Right kidney (tissue), 9 donors: ENCODE data around the gene PKNOX1.
"Not testable (repeated sequence)": the region's sequence is repeated elsewhere in the genome, so short reads cannot be mapped to it uniquely, and the experiment has no call there.

Source experiments
- DNase-seq: peaks from one replicate; pipeline ENCODE4 v3.0.0-alpha.2; 2016
- long read RNA-seq, 8 donors: transcript quantifications; one replicate each; lab custom pipeline, GENCODE V29; 2026

Gene PKNOX1, protein sequence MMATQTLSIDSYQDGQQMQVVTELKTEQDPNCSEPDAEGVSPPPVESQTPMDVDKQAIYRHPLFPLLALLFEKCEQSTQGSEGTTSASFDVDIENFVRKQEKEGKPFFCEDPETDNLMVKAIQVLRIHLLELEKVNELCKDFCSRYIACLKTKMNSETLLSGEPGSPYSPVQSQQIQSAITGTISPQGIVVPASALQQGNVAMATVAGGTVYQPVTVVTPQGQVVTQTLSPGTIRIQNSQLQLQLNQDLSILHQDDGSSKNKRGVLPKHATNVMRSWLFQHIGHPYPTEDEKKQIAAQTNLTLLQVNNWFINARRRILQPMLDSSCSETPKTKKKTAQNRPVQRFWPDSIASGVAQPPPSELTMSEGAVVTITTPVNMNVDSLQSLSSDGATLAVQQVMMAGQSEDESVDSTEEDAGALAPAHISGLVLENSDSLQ
- long read RNA-seq, donor 1, full-length matches to known transcripts, result 7 of 286 reads
- long read RNA-seq, donor 1, partial matches to known transcripts, result 109 of 286 reads
- long read RNA-seq, donor 1, other reads (novel, unspliced or antisense), result 170 of 286 reads
- long read RNA-seq, donor 2, full-length matches to known transcripts, result 3 of 8 reads
- long read RNA-seq, donor 2, partial matches to known transcripts, result 5 of 8 reads
- long read RNA-seq, donor 2, other reads (novel, unspliced or antisense), result 0 of 8 reads
- long read RNA-seq, donor 3, full-length matches to known transcripts, result 3 of 86 reads
- long read RNA-seq, donor 3, partial matches to known transcripts, result 24 of 86 reads
- long read RNA-seq, donor 3, other reads (novel, unspliced or antisense), result 59 of 86 reads
- long read RNA-seq, donor 4, full-length matches to known transcripts, result 5 of 160 reads
- long read RNA-seq, donor 4, partial matches to known transcripts, result 54 of 160 reads
- long read RNA-seq, donor 4, other reads (novel, unspliced or antisense), result 101 of 160 reads
- long read RNA-seq, donor 5, full-length matches to known transcripts, result 10 of 10 reads
- long read RNA-seq, donor 5, partial matches to known transcripts, result 0 of 10 reads
- long read RNA-seq, donor 5, other reads (novel, unspliced or antisense), result 0 of 10 reads
- long read RNA-seq, donor 6, full-length matches to known transcripts, result 3 of 138 reads
- long read RNA-seq, donor 6, partial matches to known transcripts, result 39 of 138 reads
- long read RNA-seq, donor 6, other reads (novel, unspliced or antisense), result 96 of 138 reads
- long read RNA-seq, donor 7, full-length matches to known transcripts, result 6 of 6 reads
- long read RNA-seq, donor 7, partial matches to known transcripts, result 0 of 6 reads
- long read RNA-seq, donor 7, other reads (novel, unspliced or antisense), result 0 of 6 reads
- long read RNA-seq, donor 8, full-length matches to known transcripts, result 7 of 179 reads
- long read RNA-seq, donor 8, partial matches to known transcripts, result 43 of 179 reads
- long read RNA-seq, donor 8, other reads (novel, unspliced or antisense), result 129 of 179 reads

DNA sequence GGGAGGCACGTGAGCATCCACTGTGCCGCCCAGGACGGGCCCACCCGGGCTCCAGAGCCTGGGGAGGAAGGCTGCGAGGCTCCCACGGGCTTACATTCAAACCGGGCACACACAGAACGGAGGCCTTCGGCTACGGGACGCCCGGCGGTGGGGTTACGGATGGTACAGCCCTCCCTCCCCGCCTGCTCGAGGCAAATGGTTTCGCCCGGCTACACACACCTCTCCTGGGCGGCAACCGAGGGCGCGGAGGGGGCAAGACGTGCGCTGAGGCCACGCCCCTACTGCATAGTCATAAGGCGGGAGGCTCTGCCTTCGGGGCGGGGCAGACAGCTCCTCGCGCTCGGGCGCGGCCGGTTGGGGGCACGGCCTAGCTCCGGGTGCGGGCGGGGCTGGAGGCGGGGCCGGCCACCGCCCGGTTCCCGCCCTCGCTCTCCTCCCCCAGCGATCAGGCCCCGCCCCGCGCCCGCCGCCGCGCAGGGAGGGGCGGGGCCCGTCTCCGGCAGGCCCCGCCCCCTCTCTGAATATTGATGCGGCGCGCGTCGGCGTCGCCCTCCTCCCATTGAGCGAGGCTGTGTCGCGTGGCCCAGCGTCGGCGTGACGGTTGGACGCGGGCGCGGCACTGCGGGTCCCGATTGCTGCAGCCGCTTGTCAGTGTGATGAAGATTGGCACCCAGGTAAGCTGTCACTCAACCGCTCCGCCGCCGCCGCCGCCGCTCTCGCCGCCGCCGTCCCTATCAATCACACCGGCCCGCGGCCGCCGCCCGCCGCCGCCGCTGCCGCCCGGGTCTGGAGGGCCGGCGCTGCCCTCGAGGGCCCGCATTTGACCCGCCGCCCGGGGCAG is at the start of gene PKNOX1:
Gene PKNOX1, plus strand, starts transcription at position 572 of the 841 bp plus-strand sequence. CDS start 29,820 bp downstream, outside the sequence.
- peak; percentile 96 for DNase-seq

DNA sequence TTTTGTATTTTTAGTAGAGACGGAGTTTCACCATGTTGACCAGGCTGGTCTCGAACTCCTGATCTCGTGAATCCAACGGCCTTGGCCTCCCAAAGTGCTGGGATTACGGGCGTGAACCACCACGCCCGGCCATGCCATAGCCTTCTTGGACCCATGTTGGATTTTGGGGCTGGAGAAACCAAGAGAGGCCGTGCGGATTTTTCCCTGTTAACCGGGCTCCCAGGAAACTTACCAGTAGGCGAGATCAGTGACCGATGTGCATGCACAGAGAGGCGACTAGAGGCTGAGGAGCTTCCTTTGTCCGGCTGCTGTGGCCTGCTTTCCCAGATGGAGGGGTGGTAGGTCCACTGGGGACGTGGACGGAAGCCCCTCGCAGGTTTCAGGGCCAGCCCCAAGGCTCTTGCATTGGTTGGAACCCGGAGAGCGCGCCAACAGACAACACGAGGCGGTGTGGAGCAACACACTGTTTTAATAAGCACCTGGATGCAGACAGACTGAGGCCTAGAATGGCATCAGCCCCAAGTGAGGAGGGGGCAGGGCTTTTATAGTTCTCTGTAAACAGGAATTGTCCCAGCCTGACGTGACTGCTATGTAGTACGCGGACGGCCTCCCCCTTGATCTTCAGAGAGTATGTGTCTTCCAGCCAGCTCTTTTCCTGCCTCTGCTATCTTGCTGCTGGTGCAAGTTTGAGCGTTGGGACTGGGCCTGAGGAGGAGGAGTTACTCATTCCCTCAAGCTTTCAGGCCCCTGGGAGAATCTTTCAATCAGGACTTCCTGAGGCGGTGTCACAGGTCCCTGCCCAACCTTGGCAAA is 49.0 kb upstream of the PKNOX1 start, which contains the start of gene ERVH48-1:
Gene ERVH48-1, minus strand, starts transcription at position 517 of the 813 bp plus-strand sequence. CDS start 6,624 bp downstream, outside the sequence.
- no peak for DNase-seq

DNA sequence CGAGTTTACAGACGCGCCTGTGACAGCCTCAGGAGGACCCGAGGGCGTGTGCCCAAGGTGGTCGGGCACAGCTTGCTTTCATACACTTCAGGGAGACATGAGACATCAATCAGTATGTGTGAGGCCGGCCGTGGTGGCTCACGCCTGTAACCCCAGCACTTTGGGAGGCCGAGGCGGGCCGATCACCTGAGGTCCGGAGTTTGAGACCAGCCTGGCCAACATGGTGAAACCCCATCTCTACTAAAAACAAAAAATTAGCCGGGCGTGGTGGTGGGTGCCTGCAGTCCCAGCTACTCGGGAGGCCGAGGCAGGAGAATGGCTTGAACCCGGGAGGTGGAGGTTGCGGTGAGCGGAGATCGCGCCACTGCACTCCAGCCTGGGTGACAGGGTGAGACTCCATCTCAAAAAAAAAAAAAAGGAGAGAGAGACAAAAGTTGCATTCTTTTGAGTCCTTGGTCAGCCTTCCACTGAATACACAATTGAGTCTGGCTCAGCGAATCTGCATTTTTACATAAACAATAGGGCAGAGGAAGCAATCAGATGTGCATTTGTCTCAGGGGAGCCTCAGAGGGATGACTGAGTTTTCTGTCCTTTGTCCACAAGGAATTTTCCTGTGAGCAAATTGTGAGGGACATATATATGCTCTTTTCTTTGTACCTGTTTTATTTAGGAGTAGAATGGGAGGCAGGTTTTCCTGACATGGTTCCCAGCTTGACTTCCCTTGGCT is 46.7 kb upstream of the PKNOX1 start:
- DNase-seq, result not testable (repeated sequence)

DNA sequence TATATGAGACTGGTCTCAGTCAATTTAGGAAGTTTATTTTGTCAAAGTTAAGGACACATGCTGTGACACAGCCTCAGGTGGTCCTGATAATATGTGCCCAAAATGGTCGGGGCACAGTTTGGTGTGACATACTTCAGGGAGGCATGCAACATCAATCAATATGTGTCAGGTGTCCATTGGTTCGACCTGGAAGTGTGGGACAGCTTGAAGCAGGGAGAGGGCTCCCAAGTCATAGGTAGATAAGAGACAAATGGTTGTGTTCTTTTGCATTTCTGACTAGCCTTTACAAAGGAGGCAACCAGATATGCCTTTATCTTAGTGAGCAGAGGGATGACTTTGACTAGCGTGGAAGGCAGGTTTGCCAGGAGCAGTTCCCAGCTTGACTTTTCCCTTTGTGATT is 44.4 kb upstream of the PKNOX1 start:
- DNase-seq, result no peak

DNA sequence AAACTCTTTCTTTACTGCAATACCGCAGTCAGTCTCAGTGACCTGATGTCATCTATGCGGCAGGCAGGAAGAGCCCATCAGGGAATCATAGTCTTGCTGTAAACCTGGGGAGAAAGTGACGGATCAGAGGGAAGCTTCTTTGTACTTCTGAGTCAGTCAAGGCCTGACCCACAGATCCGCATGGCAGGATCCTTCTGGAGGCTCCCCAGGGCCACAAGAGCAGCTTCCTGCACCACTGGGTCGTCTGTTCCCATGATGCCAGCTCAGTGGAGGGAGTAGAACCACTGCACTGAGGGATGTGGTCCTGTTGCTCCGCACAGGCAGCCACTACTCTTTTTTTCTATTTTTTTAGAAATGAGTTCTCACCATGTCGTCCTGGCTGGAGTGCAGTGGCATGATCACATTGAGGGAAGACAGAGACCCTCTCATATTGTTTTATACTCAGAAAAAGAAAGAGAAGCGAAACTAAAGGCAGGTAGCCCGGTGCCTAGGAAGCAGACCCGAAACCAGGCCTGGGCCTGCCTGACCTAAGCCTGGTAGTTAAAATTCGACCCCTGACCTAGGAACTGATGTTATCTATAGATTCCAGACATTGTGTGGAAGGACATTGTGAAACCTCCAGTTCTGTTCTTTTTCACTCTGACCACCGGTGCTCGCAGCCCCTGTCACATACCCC is 42.7 kb upstream of the PKNOX1 start:
- no peak for DNase-seq

DNA sequence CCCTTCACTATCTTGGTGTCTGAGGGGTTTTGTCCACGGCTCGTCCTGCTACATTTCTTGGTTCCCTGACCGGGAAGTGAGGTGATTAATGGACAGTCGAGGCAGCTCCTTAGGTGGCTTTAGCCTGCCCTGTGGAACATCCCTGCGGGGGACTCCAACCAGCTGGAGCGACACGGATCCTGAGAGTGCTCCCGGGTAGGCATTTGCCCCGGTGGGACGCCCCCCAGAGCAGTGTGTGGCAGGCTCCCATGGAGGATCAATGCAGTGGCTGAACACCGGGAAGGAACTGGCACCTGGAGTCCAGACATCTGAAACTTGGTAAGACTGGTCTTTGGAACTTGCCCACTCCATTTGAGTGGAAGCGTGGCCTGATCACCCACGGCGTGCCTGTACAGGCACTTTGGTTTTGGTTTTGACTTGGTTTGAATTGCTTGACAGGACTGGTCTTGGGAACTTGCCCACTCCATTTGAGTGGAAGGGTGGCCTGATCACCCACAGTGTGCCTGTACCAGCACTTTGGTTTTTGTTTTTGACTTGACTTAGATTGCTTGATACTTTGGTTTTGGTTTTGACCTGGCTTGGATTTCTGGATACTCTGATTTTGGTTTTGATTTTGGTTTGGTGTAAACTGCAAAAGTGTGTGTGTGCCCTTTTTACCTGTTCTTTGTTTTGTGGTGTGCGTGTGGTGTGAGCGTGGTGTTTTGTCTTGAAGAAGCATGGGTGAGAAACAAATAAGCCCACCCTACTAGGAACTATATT is 41.8 kb upstream of the PKNOX1 start:
- DNase-seq, result not testable (repeated sequence)

DNA sequence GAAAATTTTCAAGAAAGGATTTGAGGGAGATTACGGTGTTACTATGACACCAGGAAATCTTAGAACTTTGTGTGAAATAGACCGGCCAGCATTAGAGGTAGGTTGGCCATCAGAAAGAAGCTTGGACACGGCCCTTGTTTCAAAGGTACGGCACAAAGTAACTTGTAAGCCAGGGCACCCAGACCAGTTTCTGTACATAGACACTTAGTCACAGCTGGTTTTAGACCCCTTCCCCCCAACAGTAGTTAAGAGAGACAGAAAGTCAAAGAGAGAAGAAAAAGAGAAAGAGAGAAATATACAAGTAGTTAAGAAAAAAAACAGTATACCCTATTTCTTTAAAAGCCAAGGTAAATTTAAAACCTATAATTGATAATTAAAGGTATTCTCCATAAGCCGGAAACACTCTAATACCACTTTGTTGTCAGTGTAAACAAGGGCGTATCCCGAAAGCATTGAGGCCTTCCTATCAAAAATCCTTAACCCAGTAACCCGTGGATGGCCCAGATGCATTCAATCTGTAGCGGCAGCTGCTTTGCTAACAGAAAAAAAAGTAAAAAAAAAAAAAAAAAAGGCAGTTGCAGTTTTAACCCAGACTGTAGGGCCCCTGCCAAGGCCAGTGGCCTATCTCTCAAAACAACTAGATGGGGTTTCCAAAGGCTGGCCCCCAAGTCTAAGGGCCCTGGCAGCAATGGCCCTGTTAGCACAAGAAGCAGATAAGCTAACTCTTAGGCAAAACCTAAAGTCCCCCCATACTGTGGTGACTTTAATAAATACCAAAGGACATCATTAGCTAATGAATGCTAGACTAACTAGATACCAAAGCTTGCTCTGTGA is 41.0 kb upstream of the PKNOX1 start:
- DNase-seq, result not testable (repeated sequence)

DNA sequence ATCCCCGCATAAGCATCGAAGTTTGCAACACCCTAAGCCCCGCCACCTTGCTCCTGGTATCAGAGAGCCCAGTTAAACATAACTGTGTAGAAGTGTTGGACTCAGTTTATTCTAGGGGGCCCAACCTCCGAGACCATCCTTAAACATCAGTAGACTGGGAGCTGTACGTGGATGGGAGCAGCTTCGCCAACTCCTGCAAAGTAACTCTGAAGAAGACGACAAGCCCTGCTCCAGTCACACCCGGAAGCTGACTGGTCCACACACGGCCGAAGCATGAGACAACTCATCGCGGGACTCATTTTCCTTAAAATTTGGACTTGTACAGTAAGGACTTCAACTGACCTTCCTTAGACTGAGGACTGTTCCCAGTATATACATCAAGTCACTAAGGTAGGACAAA is 40.4 kb upstream of the PKNOX1 start:
- not testable (repeated sequence) for DNase-seq

DNA sequence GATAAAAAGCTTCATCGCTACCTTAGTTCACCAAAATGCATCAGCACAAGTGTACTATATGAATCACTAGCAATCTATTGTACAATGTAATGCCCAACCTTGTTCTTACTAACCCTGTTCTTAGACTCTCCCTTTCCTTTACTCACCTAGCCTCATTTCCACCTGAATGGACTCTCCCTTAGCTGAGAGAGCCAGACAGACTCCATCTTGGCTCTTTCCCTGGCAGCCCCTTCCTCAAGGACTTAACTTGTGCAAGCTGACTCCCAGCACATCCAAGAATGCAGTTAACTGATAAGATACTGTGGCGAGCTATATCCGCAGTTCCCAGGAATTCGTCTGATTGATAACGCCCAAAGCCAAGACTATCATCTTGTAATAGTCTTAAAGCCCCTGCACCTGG is 38.0 kb upstream of the PKNOX1 start:
- not testable (repeated sequence) for DNase-seq

DNA sequence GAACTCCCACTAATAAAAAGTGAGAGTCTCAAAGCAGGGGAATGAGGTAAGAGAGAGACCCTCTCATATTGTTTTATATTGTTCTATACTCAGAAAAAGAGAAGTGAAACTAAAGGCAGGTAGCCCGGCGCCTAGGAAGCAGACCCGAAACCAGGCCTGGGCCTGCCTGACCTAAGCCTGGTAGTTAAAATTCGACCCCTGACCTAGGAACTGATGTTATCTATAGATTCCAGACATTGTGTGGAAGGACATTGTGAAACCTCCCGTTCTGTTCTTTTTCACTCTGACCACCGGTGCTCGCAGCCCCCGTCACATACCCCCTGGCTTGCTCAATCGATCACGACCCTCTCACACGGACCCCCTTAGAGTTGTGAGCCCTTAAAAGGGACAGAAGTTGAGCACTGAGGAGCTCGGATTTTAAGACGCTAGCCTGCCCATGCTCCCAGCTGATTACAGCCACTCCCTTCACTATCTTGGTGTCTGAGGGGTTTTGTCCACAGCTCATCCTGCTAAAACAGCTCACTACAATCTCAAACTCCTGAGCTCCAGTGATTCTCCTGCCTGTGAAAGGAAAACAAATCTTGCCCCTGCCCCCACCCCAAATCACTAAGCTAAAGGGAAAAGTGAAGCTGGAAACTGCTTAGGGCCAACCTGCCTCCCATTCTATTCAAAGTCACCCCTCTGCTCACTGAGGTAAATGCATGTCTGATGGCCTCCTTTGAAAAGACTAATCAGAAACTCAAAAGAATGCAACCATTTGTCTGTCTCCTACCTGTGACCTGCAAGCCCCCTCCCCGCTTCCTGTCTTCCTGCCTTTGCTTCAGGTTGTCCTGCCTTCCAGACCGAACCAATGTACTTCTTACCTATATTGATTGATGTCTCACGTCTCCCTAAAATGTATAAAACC is 37.1 kb upstream of the PKNOX1 start:
- not testable (repeated sequence) for DNase-seq

DNA sequence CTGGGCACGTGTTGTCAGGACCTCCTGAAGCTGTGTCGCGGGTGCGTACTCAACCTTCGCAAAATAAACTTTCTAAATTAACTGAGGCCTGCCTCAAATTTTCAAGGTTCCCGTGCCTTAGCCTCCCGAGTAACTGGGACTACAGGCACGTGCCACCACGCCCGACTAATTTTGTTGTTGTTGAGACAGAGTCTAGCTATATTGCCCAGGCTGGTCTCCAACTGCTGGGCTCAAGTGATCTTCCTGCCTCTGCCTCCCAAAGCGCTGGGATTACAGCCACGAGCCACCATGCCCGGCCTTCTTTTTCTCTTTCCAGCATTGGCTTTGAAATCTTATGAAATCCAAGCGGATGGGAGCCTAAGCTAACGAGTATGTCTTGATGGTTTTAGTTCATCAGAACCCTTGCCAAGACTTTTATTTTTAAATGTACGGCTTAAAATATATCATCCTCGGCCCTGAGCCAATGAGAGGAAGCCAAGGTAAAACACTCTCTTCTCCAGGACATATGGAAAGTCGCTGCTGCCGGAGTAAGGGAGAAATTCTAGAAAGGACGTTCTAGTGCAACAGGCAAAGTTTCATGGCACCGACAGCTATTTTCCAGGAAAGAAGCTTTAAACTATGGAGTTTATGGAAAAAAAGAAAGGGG is 36.3 kb upstream of the PKNOX1 start:
- DNase-seq, result no peak

DNA sequence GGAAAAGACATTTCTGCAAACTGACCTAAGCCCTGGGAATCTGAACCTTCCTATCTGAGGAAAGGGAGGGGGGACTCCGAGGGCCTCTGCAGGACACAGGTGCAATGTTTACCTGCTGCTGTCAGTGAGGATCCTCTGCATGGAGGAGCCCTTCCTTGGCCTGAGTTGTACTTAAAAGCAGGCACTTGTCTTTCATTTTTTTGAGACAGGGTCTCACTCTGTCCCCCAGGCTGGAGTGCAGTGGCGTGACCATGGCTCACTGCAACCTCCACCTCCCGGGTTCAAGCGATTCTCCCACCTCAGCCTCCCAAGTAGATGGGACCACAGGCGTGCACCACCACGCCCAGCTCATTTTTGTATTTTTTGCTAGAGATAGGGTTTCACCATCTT is 35.8 kb upstream of the PKNOX1 start:
- not testable (repeated sequence) for DNase-seq

DNA sequence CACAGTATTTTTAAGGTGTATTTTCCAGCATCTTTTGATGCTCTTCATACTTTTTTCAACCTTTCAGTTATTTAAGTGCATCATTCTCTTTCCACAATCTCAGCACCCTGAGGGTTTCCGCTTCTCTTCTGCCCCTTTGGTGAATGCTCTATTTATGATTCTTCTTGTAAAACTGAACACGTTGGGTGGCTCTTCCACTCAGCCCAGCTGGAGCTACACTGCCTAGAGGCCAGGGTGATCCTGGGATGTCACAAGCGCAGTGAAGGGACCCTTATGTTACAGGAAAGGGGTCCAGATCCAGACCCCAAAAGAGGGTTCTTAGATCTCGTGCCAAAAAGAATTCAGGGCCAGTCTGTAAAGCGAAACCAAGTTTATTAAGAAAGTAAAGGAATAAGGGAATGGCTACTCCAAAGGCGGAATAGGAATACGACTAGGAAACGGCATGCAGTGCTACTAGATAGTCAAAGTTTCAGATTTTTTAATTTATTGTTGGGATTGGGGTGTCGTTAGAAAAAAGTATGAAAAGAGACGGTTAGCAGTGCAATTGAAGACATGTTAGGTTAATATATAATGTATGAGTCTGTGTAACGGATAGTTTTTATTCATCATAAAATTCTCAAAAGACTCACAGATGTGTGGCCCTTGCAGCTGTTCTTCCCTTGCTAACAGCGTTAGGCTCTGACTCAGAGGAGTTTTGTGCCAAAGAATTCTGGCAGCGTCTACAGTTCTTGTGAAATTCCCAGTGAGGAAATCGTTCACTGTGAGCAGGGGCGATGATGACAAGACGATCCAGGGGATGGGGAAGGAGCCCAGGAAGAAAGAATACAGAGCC is 34.6 kb upstream of the PKNOX1 start:
- no peak for DNase-seq

DNA sequence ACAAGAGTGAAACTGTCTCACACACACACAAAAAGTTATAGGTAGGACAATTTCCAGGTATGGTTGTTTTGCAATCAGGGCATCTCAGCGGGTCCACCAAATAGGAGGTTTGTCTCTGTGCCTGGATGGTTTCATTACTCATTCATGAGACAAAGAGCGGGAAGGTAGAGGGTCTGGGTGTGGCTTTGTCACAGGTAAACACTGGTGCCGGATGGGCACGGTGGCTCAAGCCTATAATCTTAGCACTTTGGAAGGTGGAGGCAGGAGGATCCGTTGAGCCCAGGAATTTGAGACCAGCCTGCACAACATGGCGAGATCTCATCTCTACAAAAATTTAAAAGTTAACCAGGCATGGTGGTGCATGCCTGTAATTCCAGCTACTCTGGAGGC is 32.7 kb upstream of the PKNOX1 start:
- no peak for DNase-seq
